ENCODE results near the gene PLXNB1. TPM values are rescaled to one million over a fixed set of nuclear protein-coding genes. Genes with fewer than 3 reads are reported as not detected.

Gene PLXNB1
- total and polyA plus RNA-seq, 4 donors, result 36.0 to 123 (median 86.1) TPM

DNA sequence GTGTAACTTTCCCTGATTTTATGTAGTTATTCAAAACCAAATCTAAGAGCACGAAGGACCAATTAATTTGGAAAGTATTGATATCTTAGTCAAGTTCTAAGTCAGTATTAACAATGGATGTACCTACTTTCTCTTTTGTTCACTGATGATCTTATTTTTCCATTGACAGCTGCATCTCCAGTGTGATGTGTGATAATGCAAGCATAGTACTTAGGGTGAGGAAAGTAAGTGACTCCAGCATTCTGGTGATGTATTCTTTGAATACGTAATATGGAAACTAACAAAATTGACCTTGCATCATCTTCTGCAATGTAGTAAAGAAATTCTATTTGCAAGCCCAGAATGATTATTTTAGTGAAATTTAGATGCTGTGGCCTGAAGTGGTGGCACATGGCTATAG, 35.5 kb downstream of the PLXNB1 start:
- Histone ChIP-seq H3K27ac (ENCODE audit: low read depth in 1 of 2, low read length in 1 of 2) (no peak overlapping the region), H3K4me3 (no peak overlapping the region), H3K9me3 (ENCODE audit: control insufficient read depth in 4 of 4, insufficient read depth in 3 of 4, low read length in 3 of 4) (no peaks in the 10 kb centered on the region), H3K4me1 (ENCODE audit: control insufficient read depth in 5 of 5, insufficient read depth in 5 of 5, low read length in 5 of 5) (no peaks in the 10 kb centered on the region), H3K9ac (ENCODE audit: insufficient read depth in 1 of 2, low read length in 2 of 2) (no peak overlapping the region), H3K36me3 (ENCODE audit: control insufficient read depth in 4 of 4, insufficient read depth in 4 of 4, low read length in 4 of 4) (no peaks in the 10 kb centered on the region), H3K27me3 (ENCODE audit: control insufficient read depth in 3 of 3, insufficient read depth in 3 of 3, low read length in 2 of 3) (no peaks in the 10 kb centered on the region)
- WGBS, 2 donors, result 79 to 93% methylated on average over 2 of the region's 2 CpGs
- TF ChIP-seq, protein P1, sequence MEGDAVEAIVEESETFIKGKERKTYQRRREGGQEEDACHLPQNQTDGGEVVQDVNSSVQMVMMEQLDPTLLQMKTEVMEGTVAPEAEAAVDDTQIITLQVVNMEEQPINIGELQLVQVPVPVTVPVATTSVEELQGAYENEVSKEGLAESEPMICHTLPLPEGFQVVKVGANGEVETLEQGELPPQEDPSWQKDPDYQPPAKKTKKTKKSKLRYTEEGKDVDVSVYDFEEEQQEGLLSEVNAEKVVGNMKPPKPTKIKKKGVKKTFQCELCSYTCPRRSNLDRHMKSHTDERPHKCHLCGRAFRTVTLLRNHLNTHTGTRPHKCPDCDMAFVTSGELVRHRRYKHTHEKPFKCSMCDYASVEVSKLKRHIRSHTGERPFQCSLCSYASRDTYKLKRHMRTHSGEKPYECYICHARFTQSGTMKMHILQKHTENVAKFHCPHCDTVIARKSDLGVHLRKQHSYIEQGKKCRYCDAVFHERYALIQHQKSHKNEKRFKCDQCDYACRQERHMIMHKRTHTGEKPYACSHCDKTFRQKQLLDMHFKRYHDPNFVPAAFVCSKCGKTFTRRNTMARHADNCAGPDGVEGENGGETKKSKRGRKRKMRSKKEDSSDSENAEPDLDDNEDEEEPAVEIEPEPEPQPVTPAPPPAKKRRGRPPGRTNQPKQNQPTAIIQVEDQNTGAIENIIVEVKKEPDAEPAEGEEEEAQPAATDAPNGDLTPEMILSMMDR (IDR thresholded peaks at IDR 0.05; ENCODE audit: control extremely low read depth, extremely low read depth), result no peak
- ATAC-seq (ENCODE audit: insufficient read depth, low FRiP score) (no peak), DNase-seq (no peak)

DNA sequence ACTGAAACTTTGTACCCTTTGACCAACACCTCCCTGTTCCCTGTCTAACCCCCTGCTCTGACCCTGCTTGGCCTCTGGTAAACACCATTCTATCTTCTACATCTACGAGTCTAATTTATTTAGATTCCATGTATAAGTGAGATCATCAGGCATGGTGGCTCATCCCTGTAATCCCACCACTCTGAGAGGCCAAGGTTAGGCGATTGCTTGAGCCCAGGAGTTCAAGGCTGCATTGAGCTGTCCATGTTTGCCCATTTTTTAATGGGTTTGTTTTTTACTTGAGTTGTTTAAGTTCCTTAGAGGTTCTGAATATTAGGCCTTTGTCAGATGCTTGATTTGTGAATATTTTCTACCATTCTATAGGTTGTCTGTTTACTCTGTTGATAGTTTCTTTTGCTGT, 40.9 kb downstream of the PLXNB1 start:
- peaks cover 0 to 6% (median 0%) of the 10 kb centered on the region in 3 donors for H3K27me3 ChIP-seq (ENCODE audit: control insufficient read depth in 3 of 3, insufficient read depth in 3 of 3, low read length in 2 of 3)
- no peaks in the 10 kb centered on the region for H3K36me3 ChIP-seq (ENCODE audit: control insufficient read depth in 4 of 4, insufficient read depth in 4 of 4, low read length in 4 of 4)
- no peaks in the 10 kb centered on the region for H3K9me3 ChIP-seq (ENCODE audit: control insufficient read depth in 4 of 4, insufficient read depth in 3 of 4, low read length in 3 of 4)
- no peaks in the 10 kb centered on the region for H3K4me1 ChIP-seq (ENCODE audit: control insufficient read depth in 5 of 5, insufficient read depth in 5 of 5, low read length in 5 of 5)
- TF ChIP-seq, protein P1 (IDR thresholded peaks at IDR 0.05; ENCODE audit: control extremely low read depth, extremely low read depth), result no peak
- H3K4me3 ChIP-seq, result no peak overlapping the region
- no peak for DNase-seq
- 70 to 86% methylated on average over 2 of the region's 2 CpGs for WGBS, 2 donors
- H3K27ac ChIP-seq (ENCODE audit: low read depth in 1 of 2, low read length in 1 of 2), result no peak overlapping the region
- ATAC-seq (ENCODE audit: insufficient read depth, low FRiP score), result no peak
- no peak overlapping the region for H3K9ac ChIP-seq (ENCODE audit: insufficient read depth in 1 of 2, low read length in 2 of 2)

DNA sequence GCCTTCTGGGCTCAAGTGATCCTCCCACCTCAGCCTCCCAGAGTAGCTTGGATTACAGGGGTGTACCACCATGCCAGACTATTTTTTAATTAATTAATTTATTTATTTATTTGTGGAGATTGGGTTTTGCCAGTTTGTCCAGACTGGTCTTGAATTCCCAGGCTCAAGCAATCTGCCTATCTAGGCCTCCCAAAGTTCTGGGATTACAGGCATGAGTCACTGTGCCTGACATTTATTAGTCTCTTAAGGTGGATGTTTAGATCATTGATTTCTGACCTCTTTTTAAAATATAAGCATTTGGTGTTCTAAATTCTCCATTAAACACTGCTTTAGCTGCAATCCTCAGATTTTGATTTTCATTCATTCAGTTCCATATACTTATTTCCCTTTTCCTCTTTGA, 42.3 kb downstream of the PLXNB1 start:
- H3K27ac ChIP-seq (ENCODE audit: low read depth in 1 of 2, low read length in 1 of 2), result no peak overlapping the region
- no peak overlapping the region for H3K4me3 ChIP-seq
- H3K27me3 ChIP-seq (ENCODE audit: control insufficient read depth in 3 of 3, insufficient read depth in 3 of 3, low read length in 2 of 3), result peaks cover 0 to 6% (median 0%) of the 10 kb centered on the region in 3 donors
- no peak overlapping the region for H3K9ac ChIP-seq (ENCODE audit: insufficient read depth in 1 of 2, low read length in 2 of 2)
- TF ChIP-seq, protein P1 (IDR thresholded peaks at IDR 0.05; ENCODE audit: control extremely low read depth, extremely low read depth), result no peak
- no peaks in the 10 kb centered on the region for H3K36me3 ChIP-seq (ENCODE audit: control insufficient read depth in 4 of 4, insufficient read depth in 4 of 4, low read length in 4 of 4)
- H3K4me1 ChIP-seq (ENCODE audit: control insufficient read depth in 5 of 5, insufficient read depth in 5 of 5, low read length in 5 of 5), result no peaks in the 10 kb centered on the region
- H3K9me3 ChIP-seq (ENCODE audit: control insufficient read depth in 4 of 4, insufficient read depth in 3 of 4, low read length in 3 of 4), result no peaks in the 10 kb centered on the region
- no peak for ATAC-seq (ENCODE audit: insufficient read depth, low FRiP score)
- no peak for DNase-seq

DNA sequence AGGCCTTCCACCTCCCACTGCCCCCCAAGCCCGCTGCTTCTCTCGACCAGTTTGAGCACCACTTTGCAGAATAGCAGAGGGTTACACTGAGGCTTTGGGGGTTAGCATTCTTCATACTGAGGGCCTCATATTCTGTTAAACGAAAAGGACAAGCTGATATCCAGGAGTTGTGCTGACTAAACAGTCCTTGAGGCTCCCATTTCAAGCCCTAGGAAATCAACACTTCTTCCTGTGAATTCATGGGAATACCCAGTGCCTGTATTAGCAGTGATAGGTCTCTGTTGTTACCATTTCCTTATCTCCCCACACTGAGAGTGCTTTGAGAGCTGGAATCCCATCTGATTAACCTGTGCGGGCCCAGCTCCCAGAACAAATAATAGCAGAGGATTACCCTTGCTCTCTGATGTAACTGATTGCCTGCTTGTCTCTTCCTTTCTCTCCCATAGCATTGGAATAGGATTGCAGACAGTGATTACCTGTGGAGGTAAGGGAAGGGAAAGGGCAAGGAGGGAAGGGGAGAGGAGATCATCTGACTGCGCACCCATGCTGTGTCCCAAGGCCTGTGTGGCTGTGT, 56.9 kb downstream of the PLXNB1 start:
- no peak for ATAC-seq (ENCODE audit: insufficient read depth, low FRiP score)
- 72 to 88% methylated on average over 5 of the region's 5 CpGs for WGBS, 2 donors
- Histone ChIP-seq H3K4me3 (no peak overlapping the region), H3K9me3 (ENCODE audit: control insufficient read depth in 4 of 4, insufficient read depth in 3 of 4, low read length in 3 of 4) (no peaks in the 10 kb centered on the region), H3K36me3 (ENCODE audit: control insufficient read depth in 4 of 4, insufficient read depth in 4 of 4, low read length in 4 of 4) (no peaks in the 10 kb centered on the region), H3K27me3 (ENCODE audit: control insufficient read depth in 3 of 3, insufficient read depth in 3 of 3, low read length in 2 of 3) (no peaks in the 10 kb centered on the region), H3K27ac (ENCODE audit: low read depth in 1 of 2, low read length in 1 of 2) (no peak overlapping the region), H3K9ac (ENCODE audit: insufficient read depth in 1 of 2, low read length in 2 of 2) (no peak overlapping the region), H3K4me1 (ENCODE audit: control insufficient read depth in 5 of 5, insufficient read depth in 5 of 5, low read length in 5 of 5) (no peaks in the 10 kb centered on the region)
- no peak for DNase-seq
- TF ChIP-seq, protein P1 (IDR thresholded peaks at IDR 0.05; ENCODE audit: control extremely low read depth, extremely low read depth), result no peak
